Measurements from ENCODE around the gene EPHA1.

Gene EPHA1

DNA sequence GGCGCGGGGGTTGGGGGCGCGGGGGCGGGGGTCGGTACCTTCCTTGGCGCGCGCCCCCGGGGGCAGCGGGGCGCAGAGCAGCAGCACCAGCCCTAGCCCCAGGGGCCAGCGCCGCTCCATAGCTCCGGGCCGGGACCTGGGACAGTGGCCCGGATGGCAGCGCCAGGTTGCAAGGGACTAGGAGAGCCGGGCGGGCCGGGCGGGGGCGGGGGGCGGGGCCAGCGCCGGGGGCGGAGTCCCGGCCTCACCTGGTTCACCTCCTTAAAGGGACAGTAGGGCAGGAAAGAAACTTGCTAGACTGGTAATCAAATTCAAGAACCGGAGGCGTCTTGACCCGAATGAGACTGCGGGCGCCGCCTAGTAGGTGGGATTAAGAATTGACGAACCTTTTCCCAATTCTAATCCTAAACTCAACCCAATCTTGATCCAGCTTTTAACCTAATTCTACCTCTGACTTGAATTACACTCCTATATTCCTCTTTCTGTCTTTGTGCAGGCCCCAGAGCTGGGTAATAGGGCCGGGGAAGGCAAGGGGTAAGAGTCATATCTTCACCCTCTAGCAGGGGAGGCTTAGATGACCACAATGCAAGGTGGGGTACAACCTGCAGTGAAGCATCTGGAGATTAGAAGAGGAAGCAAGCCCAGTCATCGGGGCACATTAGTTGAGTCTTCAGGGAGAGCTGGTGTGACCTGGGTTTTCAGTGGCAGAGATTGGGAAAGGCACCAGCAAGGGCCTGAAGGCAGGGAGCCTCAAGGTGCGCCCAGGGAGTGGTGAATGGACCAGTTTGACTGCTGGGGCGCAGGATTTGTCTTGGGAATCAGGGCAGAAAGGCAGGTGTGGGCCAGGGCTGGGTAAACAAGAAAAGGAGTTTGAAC, at the start of gene EPHA1:
Gene EPHA1, minus strand, starts transcription at position 171 of the 876 bp plus-strand sequence. Its CDS starts 51 bp downstream, at position 120.
- no peak for DNase-seq (ENCODE audit: low spot score)

GRCh38 chr7:143458263-143458662, 49.6 kb upstream of the EPHA1 start:
- no peak for DNase-seq (ENCODE audit: low spot score)

- DNase-seq (ENCODE audit: low spot score), result no peak
Measured at GRCh38 chr7:143456992-143457793, 48.5 kb upstream of the EPHA1 start.

DNA sequence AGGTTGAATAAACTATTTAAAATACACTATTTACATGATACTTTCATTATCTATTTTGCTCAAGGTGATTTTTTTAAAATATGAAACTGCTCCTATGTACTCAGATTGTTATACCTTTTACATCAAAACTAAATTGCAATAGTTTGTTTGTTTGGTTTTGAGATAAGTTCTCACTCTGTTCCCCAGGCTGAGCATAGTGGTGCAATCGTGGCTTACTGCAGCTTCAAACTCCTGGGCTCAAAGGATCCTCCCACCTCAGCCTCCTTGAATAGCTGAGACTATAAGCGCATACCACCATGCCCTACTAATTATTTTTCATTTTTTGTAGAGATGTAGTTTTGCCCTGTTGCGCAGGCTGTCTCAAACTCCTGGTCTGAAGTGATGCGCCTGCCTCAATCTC, 47.3 kb upstream of the EPHA1 start:
- no peak for DNase-seq (ENCODE audit: low spot score)

DNA sequence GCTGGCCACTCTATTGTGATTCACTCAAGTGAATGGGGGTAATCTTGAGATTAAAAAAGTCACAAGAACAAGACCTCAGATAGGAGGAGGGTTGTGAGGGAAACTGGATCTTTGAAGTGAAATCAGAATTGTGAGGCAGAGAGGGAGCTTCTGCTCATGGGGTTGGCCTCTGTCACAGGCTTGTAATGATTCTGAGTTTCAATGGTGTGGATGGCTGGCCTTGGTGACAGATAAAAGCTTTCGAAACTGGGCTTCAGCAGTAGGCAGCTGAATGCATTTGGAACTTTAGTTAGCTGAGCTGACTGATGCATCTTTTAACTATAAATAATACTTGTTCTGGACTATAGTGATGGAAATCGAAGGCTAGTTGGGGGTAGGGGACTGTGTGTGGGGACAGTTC, 46.8 kb upstream of the EPHA1 start:
- no peak for DNase-seq (ENCODE audit: low spot score)

DNA sequence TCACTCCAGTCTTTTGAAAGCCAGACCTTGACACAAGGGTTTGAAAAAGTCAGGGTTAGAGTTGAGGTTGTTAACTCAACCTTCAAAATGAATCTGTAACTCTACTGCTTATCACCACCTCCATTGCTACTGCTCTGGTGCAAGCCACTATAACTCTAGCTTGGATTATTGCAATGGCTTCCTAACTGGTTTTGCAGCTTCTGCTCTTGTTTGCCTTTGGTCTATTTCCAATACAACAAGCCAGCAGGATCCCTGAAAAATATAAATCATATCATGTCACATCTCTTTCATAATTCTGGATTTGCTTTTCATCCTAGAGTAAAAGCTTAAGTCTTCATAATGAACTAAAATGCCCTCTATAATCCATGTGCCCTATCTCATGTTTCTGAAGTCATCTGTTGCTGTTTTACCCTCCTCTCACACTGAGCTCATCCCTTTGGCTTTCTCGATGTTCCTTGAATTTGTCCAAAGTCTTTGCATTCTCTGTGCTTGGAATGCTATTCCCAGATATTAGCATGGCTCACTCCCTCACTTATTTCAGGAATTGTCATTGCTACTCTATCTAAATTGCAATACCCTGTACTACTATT, 45.5 kb upstream of the EPHA1 start:
- no peak for DNase-seq (ENCODE audit: low spot score)

DNA sequence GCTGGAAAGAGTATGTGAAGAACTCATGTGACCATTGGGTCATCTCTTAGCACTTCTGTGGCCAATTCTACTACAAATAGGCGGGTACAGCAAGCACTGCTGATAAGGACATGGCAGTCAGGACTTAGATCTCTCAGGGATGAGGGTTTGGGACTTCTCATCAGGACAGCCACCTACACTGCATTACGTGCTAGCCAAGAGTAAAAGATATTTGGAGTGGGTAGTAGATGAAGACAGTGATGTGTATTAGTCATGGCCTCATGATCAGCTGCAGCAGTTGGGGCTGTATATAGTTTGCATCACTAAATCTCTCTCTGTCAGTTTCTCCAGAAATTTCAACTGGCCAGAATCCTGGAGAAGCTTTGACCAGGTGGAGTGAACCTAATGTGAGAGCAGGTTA, 43.8 kb upstream of the EPHA1 start:
- DNase-seq (ENCODE audit: low spot score), result no peak

GRCh38 chr7:143451746-143452145, 43.1 kb upstream of the EPHA1 start:
- no peak for DNase-seq (ENCODE audit: low spot score)

DNA sequence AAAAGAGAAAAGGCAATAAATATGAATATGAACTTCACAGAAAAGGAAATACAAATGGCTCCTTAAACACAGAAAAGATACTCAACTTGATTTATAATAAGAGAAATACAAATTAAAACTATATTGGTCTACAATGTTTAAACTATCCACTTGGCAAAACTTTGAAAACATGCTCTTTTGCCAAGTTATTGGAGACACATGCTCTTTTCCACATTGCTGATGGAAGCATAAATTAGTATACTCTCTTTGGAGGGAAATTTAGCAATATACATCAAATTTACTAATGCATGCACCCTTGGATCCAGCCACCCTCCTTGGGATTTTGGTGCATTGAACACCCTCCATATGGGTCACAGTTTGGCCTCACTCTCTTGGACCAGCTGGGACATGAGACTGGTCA, 42.5 kb upstream of the EPHA1 start:
- DNase-seq (ENCODE audit: low spot score), result no peak

- no peak for DNase-seq (ENCODE audit: low spot score)
Measured at GRCh38 chr7:143449793-143450192, 41.1 kb upstream of the EPHA1 start.

GRCh38 chr7:143448429-143448828, 39.8 kb upstream of the EPHA1 start:
- DNase-seq (ENCODE audit: low spot score), result no peak

DNA sequence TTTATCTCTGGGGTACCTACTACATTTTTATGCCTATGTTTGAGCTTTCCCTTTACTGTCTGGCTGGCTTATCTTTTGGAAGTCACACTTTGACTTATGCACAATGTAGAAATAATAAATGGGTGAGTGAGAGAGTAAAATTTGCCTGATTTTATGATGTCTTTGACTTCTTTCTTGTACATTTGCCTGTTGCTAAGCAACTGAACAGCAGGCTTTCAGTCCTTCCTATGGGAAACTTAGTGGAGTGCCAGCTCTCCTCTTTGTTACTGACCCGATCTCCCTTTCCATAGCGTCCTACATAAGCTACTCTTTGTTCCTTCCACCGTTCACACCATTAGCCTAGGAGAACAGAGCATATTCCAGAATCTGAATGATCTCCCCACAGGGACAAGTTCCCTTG, 38.8 kb upstream of the EPHA1 start:
- DNase-seq (ENCODE audit: low spot score), result no peak

GRCh38 chr7:143444785-143445184, 36.1 kb upstream of the EPHA1 start:
- no peak for DNase-seq (ENCODE audit: low spot score)

DNA sequence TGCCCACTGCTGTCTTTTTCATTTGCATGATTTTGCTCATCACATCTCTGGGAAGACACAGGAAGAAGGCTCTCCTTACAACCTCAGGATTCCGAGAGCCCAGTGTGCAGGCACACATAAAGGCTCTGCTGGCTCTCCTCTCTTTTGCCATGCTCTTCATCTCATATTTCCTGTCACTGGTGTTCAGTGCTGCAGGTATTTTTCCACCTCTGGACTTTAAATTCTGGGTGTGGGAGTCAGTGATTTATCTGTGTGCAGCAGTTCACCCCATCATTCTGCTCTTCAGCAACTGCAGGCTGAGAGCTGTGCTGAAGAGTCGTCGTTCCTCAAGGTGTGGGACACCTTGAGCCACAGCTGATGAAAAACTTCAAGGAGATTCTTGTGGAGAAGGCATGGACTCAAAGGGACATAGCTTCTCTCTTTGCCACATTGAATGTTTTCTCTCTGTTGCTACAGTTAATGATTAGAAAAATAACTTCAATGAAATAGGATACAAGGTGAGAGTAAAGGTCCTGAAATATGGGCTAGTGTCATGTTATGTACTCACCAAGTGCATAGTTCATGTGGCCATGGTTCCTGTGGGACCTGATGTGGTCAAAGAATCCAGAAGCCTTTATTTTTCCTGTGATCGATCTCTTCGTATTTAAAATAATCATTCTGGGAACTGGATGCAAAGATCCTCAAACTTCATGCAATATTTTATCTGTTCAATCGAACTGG, 35.6 kb upstream of the EPHA1 start:
- no peak for DNase-seq (ENCODE audit: low spot score)

DNA sequence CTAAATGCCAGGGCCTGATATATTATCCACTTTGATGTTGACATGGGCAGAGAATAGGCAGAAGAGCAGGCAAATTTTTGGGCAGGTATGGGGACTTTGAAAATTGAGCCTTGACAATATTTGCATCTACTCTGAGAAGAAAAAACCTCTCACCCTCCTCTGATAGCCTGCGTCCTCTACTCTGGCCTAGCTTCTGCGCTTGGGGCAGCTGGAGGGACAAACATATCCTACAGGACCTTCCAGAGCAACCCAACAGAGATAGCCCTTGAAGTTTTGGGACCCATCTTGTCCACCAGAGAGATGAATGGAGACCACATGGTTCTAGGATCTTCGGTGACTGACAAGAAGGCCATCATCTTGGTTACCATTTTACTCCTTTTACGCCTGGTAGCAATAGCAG, 34.5 kb upstream of the EPHA1 start, which contains the start of gene TAS2R60:
Gene TAS2R60, plus strand, starts transcription at position 301 of the 400 bp plus-strand sequence. Its CDS starts 0 bp downstream, at position 301.
- DNase-seq (ENCODE audit: low spot score), result no peak

GRCh38 chr7:143439866-143440265, 31.2 kb upstream of the EPHA1 start:
- DNase-seq (ENCODE audit: low spot score), result no peak

GRCh38 chr7:143437578-143437977, 28.9 kb upstream of the EPHA1 start:
- DNase-seq (ENCODE audit: low spot score), result no peak

DNA sequence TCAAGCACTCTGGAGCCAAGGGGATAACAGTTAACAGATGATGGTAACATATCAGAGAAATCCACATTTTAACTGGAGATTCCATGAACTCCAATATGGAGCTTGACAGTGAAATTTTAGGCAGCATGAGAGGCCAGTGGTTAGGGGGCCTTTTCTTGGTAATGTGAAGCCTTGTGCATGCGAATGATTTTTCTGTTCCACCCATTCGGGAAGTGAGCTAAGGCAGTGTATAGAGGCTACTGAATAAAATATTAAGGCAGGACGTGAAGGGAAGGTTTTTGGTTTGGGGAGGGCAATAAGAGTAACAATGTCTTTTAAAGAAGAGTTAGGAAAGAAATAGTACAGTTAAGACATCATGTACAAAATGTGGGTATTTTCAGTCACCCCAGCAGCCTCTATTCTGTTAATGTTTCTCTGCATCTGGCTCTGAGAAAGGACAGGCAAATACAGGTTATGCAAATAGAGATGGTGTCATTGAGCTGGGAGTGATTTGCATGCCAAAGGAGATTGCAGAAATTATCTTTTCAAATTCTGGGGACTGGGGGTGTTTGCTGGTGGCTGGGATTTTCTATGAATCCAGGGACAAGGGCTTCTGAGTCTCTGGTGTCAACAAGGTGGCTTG, 27.8 kb upstream of the EPHA1 start:
- no peak for DNase-seq (ENCODE audit: low spot score)

GRCh38 chr7:143435266-143435665, 26.6 kb upstream of the EPHA1 start:
- DNase-seq (ENCODE audit: low spot score), result no peak

GRCh38 chr7:143434660-143435059, 26.0 kb upstream of the EPHA1 start:
- no peak for DNase-seq (ENCODE audit: low spot score)

DNA sequence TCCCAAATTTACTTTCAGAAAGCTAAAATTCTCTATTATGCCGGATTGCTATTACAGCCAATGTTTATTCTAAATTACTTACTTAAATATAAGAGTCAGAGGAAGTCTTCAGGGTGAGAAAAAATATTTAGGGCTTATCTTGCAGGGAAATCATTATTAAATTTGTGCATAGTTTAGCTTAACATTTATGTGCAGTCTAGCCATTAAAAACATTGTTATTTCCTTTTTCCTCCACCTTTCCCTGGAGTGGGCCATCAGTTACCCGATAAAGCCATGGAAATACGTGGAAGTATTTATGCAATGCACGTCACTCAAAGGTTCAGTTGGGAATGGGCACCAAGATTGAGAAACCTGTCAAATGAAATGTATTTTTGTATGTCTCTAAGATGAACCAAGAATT, 25.1 kb upstream of the EPHA1 start:
- DNase-seq (ENCODE audit: low spot score), result no peak

DNA sequence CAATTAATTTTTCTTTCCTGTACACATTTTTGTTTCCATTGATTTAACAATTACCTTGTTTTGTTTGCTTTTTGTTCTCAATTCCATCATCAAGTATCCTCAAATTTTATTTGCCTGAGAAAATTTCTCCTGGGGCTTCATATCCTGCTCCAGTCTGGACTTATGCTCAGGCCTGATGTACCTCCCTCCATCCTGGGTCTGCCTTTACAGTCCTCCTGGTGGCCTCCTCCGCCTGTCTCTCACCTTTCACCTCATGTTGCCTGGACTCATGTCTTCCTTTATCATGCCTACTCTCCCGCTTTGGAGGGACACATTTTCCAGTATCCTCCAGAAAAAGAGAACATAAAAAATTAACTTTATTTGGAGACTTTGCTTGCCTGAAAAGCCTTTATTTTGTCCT, 22.5 kb upstream of the EPHA1 start:
- DNase-seq (ENCODE audit: low spot score), result no peak

All from left forelimb (tissue), 1 donor.